ENCODE data around the gene RPL7L1.
"Not testable (repeated sequence)": the region's sequence is repeated elsewhere in the genome, so short reads cannot be mapped to it uniquely, and the experiment has no call there.

Gene RPL7L1

DNA sequence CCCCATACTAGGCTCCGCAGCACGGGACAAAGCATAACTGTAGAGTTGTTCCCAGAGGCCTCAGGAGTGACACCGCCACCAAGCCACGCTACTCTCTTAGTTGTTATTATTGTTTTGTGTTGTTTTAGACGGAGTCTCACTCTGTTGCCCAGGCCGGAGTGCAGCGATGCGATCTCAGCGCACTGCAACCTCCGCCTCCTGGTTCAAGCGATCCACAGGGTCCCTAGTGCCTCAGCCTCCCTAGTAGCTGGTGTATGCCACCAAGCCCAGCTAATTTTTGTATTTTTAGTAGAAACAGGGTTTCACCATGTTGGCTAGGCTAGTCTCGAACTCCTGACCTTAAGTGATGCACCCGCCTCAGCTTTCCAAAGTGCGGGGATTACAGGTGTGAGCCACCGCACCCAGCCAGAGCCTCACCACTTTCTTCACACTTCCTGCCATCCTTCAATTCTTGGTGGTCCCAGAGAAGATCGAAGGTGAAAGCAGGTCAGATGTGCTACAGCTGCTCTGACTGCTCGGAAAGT lies 11.8 kb downstream of the RPL7L1 start:
- DNase-seq (ENCODE audit: low read depth): no peak

DNA sequence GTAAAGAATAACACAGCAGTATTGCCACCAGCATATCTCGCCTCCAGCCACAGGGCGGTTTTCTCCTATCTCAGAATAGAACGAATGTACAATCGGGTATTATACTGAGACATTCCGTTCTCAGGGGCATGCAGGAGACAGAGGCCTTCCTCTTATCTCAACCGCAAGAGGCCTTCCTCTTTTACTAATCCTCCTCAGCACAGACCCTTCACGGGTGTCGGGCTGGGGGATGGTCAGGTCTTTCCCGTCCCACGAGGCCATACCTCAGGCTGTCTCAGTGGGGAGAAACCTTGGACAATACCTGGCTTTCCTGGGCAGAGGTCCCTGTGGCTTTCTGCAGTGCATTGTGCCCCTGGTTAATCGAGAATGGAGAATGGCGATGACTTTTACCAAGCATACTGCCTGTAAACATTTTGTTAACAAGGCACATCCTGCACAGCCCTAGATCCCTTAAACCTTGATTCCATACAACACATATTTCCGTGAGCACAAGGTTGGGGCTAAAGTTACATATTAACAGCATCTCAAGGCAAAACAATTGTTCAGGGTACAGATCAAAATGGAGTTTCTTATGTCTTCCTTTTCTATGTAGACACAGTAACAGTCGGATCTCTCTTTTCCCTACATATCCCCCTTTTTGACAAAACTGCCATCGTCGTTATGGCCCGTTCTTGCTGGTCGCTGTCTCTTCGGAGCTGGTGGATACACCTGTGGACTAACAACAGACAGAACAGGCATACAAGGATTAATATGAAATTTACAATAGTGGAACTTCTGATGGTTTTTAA lies 14.8 kb downstream of the RPL7L1 start:
- DNase-seq (ENCODE audit: low read depth): not testable (repeated sequence)

DNA sequence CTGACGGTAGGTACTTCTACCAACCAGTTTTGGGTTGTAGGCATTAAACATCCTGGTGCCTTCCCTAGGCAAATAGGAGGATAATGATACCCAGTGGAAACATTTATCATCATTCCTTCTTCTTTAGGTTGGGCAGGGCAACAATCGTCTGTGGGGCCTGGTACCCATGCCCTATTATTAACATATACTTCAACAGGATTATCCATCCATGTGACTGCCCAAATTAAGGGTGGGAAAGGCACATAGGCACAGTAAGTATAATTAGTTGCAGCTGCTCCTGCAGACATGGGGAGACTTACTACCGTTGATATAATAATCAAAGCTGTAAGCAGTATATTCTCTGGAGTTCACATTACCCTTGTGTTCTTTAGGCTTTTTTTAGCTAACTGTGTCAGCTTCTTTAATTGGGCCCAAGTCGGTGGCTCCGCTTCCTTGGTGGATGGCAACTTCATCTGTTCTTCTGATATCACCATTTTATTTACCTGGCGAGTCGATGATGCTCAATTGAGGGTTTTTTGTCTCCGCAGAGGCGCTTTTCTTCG lies 16.8 kb downstream of the RPL7L1 start:
- no peak for DNase-seq (ENCODE audit: low read depth)

DNA sequence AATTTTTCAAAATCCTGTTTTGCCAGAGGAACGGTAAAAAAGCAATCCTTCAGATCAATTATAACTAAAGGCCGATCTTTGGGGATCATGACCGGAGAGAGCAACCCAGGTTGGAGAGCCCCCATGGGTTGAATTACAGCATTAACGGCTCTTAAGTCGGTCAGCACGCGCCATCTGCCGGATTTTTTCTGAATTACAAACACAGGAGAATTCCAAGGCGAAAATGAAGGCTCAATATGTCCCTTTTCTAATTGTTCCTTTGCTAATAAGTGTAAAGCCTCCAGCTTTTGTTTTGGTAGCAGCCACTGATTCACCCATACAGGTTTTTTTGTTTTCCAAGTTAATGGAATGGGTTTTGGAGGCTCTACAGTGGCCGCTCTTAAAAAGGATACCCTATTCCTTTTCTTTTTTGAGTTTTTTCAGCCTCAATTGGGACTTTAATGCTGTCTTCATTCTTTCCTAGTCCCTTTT lies 19.5 kb downstream of the RPL7L1 start:
- DNase-seq (ENCODE audit: low read depth): peak; percentile 36

DNA sequence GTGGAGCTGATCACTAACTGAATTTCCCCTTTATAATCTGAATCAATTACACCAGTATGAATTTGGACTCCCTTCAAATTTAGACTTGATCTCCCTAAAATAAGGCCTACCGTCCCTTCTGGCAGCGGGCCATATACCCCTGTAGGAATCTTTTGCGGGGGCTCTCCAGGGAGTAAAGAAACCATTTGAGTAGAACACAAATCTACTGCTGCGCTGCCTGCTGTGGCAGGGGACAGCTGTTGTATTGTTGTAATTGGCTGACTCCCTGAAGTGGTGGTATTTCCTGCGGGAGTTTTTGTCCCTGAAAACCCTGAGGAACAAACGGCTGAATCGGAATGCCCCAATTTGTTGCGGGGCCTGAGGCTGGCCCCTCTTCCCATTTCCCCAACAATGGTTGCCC lies 20.5 kb downstream of the RPL7L1 start:
- DNase-seq (ENCODE audit: low read depth): no peak

DNA sequence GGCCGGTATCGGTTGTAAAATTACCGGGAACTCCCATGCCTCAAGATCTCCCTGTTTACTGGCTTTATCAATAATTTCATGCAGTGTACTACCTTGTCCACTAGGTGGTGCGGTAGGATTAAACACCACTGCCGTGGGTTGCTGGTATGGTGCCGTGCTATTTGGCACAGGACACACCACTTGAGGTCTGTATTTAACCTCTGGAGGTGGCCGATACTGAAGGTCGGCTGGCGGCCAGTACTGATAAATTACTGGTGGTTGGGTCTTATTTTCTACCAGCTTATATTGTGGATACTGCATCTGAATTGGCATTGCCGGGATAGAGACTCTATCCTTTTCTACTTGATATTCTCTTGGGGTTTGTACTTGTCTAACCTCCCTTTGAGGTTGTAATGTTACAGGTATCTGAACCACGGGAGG lies 22.1 kb downstream of the RPL7L1 start:
- peak; percentile 44 for DNase-seq (ENCODE audit: low read depth)

DNA sequence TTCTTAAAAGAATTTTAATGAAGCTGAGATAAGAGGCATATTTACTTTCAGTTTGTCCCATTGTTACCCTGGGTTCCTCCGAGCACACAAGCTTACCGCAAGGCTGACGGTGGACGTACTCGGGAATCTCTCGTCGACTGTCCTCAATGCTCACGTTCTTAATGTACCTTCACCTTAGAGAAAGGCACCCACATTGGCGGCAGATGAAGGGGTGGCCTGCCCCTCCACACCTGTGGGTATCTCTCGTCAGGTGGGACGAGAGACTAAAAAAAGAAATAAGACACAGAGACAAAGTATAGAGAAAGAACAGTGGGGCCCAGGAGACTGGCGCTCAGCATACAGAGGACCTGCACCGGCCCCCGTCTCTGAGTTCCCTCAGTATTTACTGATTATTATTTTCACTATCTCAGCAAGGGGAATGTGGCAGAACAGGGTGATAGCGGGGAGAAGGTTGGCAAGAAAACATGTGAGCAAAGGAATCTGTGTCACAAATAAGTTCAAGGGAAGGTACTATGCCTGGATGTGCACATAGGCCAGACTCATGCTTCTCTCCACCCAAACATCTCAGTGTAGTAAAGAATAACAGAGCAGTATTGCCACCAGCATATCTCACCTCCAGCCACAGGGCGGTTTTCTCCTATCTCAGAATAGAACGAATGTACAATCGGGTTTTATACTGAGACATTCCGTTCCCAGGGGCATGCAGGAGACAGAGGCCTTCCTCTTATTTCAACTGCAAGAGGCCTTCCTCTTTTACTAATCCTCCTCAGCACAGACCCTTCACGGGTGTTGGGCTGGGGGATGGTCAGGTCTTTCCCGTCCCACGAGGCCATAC lies 23.2 kb downstream of the RPL7L1 start:
- not testable (repeated sequence) for DNase-seq (ENCODE audit: low read depth)

DNA sequence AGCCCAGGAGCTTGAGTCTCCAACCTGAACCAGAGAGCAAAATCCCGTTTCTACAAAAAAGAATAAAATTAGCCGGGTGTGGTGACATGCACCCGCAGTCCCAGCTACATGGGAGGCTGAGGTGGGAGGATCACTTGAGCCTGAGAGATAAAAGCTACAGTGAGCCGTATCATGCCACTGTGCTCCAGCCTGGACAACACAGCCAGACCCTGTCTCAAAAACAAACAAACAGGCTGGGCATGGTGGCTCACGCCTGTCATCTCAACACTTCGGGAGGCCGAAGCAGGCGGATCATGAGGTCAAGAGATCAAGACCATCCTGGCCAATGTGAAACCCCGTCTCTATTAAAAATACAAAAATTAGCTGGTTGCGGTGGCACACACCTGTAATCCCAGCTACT lies 25.1 kb downstream of the RPL7L1 start:
- no peak for DNase-seq (ENCODE audit: low read depth)

DNA sequence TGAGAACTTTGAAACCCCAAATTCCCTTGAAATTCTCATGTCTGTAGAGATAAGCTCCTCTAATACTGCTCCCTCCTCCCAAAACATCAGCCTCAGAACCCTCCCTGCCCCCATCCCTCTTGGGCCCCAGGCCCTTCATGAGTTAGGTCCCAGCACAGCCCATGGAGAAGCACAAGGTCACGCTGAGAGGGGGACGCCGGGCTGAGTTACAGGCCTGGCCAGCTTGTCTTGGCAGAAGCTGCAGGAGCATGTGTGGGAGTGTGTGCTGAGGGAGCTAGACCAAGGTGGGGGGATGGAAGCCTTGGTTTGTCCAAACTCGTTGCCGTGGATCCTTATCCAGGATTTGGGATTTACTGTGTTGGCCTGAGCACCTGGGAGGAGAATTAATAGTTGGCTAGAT lies 27.9 kb downstream of the RPL7L1 start:
- DNase-seq (ENCODE audit: low read depth): no peak

DNA sequence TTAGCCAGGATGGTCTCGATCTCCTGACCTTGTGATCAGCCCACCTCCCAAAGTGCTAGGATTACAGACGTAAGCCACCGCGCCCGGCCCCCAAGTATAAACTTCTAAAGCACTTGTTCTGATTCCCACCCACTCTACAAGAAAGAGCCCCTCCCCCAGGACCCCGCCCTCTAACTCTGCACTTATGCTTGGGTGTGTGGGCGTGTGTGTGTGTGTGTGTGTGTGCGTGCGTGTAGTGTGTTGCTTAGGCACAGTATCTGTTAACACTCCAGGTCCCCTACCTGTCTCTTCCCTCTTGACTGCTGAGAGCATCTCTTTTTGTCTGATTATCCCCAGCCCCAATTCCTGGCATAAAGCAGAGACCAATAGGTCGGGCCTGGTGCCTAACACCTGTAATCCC lies 30.4 kb downstream of the RPL7L1 start:
- no peak for DNase-seq (ENCODE audit: low read depth)

DNA sequence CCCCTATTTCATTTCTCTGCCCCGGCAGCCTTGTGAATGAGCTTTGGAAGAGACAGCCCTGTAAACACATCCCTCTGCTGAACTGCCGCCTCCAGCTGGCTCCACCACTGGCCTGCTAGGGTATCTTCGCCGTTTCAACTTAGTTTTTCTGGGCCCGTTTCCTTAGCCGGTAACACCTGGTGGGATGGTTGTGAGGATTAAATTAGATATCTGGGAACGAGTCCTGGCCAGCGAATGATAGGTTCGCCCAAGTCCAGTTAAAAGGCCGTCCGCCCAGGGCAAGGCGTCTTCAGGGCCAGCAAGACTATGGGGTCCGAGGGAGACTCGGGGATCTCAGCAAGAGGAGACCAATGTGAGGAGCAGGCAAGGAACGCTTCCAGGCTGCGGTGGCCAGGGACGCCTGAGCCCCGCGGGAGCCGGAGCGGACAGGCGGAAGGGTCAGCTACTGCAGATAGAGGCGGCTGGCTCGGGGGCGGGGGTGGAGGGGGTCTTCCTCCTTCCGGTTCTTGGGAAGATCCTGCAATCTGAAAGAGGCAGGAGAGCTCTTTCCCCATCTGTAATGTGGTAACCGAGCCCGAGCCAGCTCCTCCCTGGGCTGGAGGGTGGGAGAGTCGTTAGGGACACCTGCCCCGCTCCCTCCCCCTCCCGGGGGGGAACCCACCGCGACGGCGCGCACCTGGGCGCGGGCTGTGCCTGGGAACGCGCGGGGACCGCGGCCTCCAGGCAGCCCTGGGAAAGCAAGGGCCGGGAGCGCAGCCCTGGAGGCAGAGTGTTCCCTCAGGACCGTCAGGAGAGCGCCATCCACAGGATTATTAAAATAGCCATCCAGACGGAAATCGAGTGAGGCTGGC lies 32.0 kb downstream of the RPL7L1 start:
- DNase-seq (ENCODE audit: low read depth): no peak

DNA sequence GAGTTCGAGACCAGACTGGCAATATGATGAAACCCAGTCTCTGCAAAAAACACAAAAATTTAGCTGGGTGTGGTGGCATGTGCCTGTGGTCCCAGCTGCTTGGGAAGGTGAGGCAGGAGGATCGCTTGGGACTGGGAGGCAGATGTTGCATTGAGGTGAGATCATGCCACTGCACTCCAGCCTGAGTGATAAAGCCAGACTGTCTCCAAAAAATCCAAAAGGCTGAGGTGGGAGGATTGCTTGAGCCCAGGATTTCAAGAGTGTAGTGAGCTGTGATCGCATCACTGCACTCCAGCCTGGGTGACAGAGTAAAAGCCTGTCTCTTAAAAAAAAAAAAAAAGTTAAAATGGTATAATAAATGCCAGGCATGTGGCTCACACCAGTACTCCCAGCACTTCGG lies 35.1 kb downstream of the RPL7L1 start:
- no peak for DNase-seq (ENCODE audit: low read depth)

DNA sequence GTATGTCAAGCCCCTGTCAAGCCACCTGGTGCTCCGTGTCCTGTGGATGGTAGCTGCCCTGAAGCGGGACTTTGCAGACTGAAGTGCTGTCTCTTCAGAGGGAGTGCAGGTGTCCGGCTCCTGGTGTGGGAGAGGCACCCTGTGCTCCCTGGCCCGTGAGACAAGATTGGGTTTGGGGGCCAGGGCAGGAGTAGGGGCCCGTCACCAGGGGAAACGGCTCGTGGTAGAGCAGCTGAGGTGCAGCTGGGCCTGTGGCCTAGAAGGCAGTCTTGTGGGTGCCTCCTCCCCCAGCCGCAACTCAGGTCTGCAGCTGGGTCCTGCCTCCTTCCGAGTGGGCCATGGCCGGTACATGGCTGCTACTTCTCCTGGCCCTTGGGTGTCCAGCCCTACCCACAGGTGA lies 36.3 kb downstream of the RPL7L1 start, which contains the start of gene PTCRA:
PTCRA (plus strand) TSS at position 322 of the 400 bp plus-strand sequence; CDS start at position 339, 17 bp downstream.
- DNase-seq (ENCODE audit: low read depth): no peak

DNA sequence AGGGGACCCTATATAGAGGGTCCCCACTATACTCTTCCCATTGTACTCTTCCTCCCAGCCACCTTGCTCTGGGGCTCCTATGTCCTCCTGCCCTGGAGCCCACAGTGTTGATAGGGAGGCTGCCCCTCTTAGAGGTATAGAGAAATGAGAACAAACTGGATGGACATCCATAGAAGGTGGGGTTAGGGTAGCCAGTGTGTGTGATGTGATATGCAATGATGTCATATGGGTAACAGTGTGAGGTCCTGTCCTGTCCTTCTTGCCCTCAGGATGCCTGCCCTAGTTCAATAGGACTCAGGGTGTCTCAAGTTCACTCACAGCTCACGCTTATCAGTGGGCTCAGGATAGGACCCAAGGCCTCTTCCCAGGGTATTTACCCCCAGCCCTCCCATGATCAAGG lies 36.9 kb downstream of the RPL7L1 start:
- DNase-seq (ENCODE audit: low read depth): no peak

DNA sequence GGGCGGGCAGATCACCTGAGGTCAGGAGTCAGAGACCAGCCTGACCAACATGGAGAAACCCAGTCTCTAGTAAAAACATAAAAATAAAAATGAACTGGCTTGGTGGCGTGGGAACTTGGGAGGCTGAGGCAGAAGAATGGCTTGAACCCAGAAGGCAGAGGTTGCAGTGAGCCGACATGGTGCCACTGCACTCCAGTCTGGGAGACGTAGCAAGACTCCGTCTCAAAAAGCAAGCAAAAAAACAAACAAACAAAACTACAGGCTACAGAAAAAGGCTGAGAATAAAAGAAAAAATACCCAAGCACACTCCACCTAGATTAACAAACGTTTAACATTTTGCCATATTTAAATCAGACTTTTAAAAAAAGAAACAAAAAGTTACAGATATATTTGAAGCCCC lies 42.4 kb downstream of the RPL7L1 start:
- no peak for DNase-seq (ENCODE audit: low read depth)

DNA sequence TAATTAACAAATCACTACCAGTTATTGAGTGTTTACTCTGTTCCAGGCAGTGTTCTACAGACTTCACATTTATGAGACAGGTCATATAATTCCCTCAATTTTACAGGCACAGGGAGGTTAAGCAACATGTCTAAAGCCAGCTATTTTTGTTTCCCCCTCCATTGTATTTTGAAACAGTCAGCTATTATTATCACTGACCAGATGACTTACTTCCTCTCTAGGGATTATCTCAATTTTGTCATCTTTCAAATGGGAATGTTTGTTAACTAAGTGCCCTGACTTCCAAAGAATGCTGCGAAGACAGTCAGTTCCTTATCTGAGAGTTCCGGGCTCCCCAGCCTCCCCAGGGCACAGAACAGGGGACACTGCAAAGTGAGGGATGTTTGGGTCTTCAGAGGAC lies 44.2 kb downstream of the RPL7L1 start:
- no peak for DNase-seq (ENCODE audit: low read depth)

DNA sequence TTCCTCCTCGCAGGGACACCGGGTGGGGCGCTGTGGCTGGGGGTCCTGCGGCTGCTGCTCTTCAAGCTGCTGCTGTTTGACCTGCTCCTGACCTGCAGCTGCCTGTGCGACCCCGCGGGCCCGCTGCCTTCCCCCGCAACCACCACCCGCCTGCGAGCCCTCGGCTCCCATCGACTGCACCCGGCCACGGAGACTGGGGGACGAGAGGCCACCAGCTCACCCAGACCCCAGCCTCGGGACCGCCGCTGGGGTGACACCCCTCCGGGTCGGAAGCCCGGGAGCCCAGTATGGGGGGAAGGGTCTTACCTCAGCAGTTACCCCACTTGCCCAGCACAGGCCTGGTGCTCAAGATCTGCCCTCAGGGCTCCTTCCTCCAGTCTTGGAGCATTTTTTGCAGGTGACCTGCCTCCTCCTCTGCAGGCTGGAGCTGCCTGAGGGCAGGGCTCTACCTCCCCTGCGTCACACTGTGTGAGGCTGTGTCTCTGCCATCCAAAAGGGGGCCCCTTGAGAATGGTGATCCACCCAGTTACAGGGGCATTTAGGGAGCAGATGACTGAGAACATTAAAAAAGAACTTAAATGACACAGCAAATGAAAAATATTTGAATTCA lies 45.9 kb downstream of the RPL7L1 start:
- no peak for DNase-seq (ENCODE audit: low read depth)

DNA sequence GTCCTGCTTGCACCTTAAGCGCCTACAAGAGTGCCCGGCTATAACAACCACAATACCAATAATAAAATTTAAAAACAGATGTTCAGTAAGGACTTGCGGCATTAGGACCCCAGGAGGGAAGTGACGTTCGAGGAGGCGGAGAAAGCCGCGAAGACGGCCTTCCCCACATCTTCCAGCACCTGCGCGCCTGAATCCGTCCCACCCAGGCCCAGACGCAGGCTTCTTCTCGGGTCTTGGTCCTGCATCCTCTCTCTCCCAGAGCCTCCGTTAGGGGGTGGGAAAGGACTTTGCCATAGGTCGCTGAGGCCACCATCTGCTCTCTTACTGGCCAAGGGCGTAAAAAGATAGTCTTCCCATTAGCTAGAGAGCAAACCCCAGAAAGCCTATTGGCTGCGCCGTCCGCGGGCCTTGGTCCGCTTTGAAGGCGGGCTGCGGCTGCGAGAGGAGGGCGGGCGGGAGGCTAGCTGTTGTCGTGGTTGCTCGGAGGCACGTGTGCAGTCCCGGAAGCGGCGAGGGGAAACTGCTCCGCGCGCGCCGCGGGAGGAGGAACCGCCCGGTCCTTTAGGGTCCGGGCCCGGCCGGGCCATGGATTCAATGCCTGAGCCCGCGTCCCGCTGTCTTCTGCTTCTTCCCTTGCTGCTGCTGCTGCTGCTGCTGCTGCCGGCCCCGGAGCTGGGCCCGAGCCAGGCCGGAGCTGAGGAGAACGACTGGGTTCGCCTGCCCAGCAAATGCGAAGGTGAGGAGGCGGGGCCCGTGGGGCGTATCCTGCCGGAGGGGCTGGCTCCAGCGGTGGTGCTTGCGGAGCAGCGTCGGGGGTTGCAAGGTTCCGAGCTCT lies 49.8 kb downstream of the RPL7L1 start, which contains the start of gene CNPY3:
CNPY3 (plus strand) TSS at position 495 of the 835 bp plus-strand sequence; CDS start at position 586, 91 bp downstream.
- peak; percentile 89 for DNase-seq (ENCODE audit: low read depth)

DNA sequence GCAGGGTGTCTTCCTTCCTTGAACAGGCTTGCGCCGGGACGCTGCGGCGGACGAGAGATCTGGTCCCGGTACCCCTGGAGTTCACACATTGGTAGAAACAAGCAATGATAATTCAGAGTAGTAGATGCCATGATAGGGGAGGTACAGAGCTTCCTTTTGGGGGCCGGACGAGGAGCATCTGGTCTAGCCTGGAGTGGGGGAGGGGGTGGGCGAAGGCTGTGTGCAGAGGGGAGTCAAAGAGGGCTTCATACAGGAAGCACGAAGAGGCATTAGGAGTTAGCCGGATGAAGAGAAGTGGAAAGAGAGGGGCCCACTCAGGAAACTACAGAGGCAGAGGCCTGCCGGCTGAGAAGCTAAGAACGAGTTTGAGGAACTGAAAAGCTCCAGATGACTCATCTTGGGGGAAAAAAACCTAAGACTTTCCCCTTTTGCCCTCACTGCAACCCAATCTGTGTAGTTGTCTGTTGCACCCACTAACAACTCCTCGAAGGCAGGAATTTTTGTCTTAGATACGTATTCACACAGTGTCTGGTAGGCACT lies 50.5 kb downstream of the RPL7L1 start:
- peak; percentile 37 for DNase-seq (ENCODE audit: low read depth)

DNA sequence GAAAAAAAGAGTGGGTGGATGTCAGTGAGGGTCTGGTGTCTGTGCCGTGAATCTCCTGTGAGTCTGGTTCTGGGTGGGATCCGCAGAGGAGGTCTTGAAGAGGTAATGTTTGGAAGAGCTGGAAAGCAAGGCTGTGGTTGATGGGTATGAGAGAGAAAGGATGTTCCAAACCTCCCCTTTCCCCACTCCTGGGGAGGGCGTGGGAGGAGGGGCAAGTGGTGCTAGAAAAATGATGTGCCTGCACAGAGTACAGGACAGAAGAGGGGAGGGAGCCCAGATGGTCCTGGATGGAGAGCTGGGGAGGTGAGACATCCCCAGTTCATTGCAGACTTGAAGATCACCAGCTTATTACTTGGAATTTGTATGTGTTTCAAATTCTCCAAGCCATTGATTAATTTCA lies 53.0 kb downstream of the RPL7L1 start:
- no peak for DNase-seq (ENCODE audit: low read depth)
